ENCODE measurements around the gene ZKSCAN8. TPM values are rescaled to one million over a fixed set of nuclear protein-coding genes. Genes with fewer than 3 reads are reported as not detected.

The ZKSCAN8 gene
- polyA plus RNA-seq, 1 of the 3 experiments (the other 2 are of a cell fraction): 4.3 TPM

- POLR2A ChIA-PET: no interaction called here
- CTCF ChIA-PET: no interaction called here
- H2AFZ ChIP-seq (ENCODE audit: low read depth): no peak overlapping the region
Measured at GRCh38 chr6:28145231-28145630, 3.5 kb downstream of the ZKSCAN8 start.

GRCh38 chr6:28152531-28152930, 10.8 kb downstream of the ZKSCAN8 start:
- H3K36me3 ChIP-seq (replicated peaks in 1 of 2; ENCODE audit: control insufficient read depth in 1 of 2, insufficient read depth in 2 of 2, low read length in 1 of 2): peaks cover 94 to 99% of the 10 kb centered on the region in 2 experiments

More at GRCh38 chr6:28145231-28145630, 3.5 kb downstream of the ZKSCAN8 start:
- Histone ChIP-seq H3K36me3 (replicated peaks in 1 of 2; ENCODE audit: control insufficient read depth in 1 of 2, insufficient read depth in 2 of 2, low read length in 1 of 2) (peaks cover 56 to 58% of the 10 kb centered on the region in 2 experiments), H3K79me2 (ENCODE audit: insufficient read depth) (peaks cover 68% of the 10 kb centered on the region), H3K4me3 (ENCODE audit: low read depth in 2 of 2, low read length in 1 of 2) (no peak overlapping the region), H3K9me2 (no peaks in the 10 kb centered on the region), H3F3A (replicated peaks; ENCODE audit: insufficient read depth) (no peaks in the 10 kb centered on the region), H3K9ac (no peak overlapping the region), H3K27me3 (ENCODE audit: insufficient read depth) (no peaks in the 10 kb centered on the region), H3K9me3 (no peaks in the 10 kb centered on the region), H4K20me1 (ENCODE audit: insufficient read depth) (no peaks in the 10 kb centered on the region; the same call in 1 of the 2 replicates), H3K4me2 (no peak overlapping the region), H3K4me1 (ENCODE audit: control insufficient read depth in 1 of 2, insufficient read depth in 2 of 2, low read depth in 1 of 2, low read length in 1 of 2) (peaks cover 7 to 8% of the 10 kb centered on the region in 2 experiments; a peak in 2 of 4 replicates), H3K27ac (ENCODE audit: low read depth in 2 of 2, low read length in 1 of 2) (no peak overlapping the region)
- 100% methylated on average over 1 of the region's 1 CpG for WGBS (ENCODE audit: low lambda C conversion rate)
- DNase-seq: no peak
- TF ChIP-seq RXRA (IDR thresholded peaks at IDR 0.05; ENCODE audit: borderline replicate concordance, low read depth) (no peak), SMC3 (IDR thresholded peaks at IDR 0.05; ENCODE audit: low read depth, low read length) (no peak), NRF1 (IDR thresholded peaks at IDR 0.05; ENCODE audit: low read depth, low read length) (no peak), RCOR1 (IDR thresholded peaks at IDR 0.05; ENCODE audit: low read length) (no peak), RAD21 (IDR thresholded peaks at IDR 0.05; ENCODE audit: low read length) (no peak), FOXM1 (IDR thresholded peaks at IDR 0.05; ENCODE audit: low read depth) (no peak), YY1 (IDR thresholded peaks at IDR 0.05; ENCODE audit: low read depth) (no peak), ELF1 (IDR thresholded peaks at IDR 0.05) (no peak), RFX5 (IDR thresholded peaks at IDR 0.05; ENCODE audit: low read length) (no peak), TAF1 (IDR thresholded peaks at IDR 0.05; ENCODE audit: borderline replicate concordance, low read depth, low read length) (no peak)
- TF ChIP-seq, protein P1, sequence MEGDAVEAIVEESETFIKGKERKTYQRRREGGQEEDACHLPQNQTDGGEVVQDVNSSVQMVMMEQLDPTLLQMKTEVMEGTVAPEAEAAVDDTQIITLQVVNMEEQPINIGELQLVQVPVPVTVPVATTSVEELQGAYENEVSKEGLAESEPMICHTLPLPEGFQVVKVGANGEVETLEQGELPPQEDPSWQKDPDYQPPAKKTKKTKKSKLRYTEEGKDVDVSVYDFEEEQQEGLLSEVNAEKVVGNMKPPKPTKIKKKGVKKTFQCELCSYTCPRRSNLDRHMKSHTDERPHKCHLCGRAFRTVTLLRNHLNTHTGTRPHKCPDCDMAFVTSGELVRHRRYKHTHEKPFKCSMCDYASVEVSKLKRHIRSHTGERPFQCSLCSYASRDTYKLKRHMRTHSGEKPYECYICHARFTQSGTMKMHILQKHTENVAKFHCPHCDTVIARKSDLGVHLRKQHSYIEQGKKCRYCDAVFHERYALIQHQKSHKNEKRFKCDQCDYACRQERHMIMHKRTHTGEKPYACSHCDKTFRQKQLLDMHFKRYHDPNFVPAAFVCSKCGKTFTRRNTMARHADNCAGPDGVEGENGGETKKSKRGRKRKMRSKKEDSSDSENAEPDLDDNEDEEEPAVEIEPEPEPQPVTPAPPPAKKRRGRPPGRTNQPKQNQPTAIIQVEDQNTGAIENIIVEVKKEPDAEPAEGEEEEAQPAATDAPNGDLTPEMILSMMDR (IDR thresholded peaks at IDR 0.05): no peak

More at GRCh38 chr6:28152531-28152930, 10.8 kb downstream of the ZKSCAN8 start:
- H3K4me1 ChIP-seq (ENCODE audit: control insufficient read depth in 1 of 2, insufficient read depth in 2 of 2, low read depth in 1 of 2, low read length in 1 of 2): no peaks in the 10 kb centered on the region
- H3K27me3 ChIP-seq (ENCODE audit: insufficient read depth): no peaks in the 10 kb centered on the region
- no peak overlapping the region for H3K4me3 ChIP-seq (ENCODE audit: low read depth in 2 of 2, low read length in 1 of 2)
- CTCF ChIA-PET: interaction anchor here (2.5 kb wide), 1 partner anchor 203 kb away, joined by 8 read pairs; no protein-coding TSS in a partner anchor
- no peak overlapping the region for H3K4me2 ChIP-seq
- DNase-seq: no peak
- H3K9ac ChIP-seq: no peak overlapping the region
- no peak overlapping the region for H2AFZ ChIP-seq (ENCODE audit: low read depth)
- H3K79me2 ChIP-seq (ENCODE audit: insufficient read depth): peaks cover 11% of the 10 kb centered on the region; the same call in 1 of the 2 replicates
- 94% methylated on average over 2 of the region's 2 CpGs for WGBS (ENCODE audit: low lambda C conversion rate)
- H3K9me3 ChIP-seq: no peaks in the 10 kb centered on the region; the same call in 1 of the 2 replicates
- H3K27ac ChIP-seq (ENCODE audit: low read depth in 2 of 2, low read length in 1 of 2): no peak overlapping the region
- no peaks in the 10 kb centered on the region for H3K9me2 ChIP-seq
- H3F3A ChIP-seq (replicated peaks; ENCODE audit: insufficient read depth): no peaks in the 10 kb centered on the region
- TF ChIP-seq MEF2A (IDR thresholded peaks at IDR 0.05; ENCODE audit: borderline replicate concordance, low read depth) (no peak), PBX3 (IDR thresholded peaks at IDR 0.05) (no peak), ELF1 (IDR thresholded peaks at IDR 0.05) (no peak)
- no peaks in the 10 kb centered on the region for H4K20me1 ChIP-seq (ENCODE audit: insufficient read depth)
- POLR2A ChIA-PET: interaction anchor here (0.6 to 1.7 kb wide), 2 partner anchors 9 to 11 kb away, joined by 3 to 7 read pairs; partner anchors contain the start of gene ZKSCAN8

Data from SK-N-SH (cell line).